K562 (cell line): ENCODE results near the gene TREM1. TPM values are rescaled to one million over a fixed set of nuclear protein-coding genes. Genes with fewer than 3 reads are reported as not detected.

Source experiments
- ARID1B ChIP-seq: fragments of 450-650 bp; IDR thresholded peaks from 2 replicates; pipeline ENCODE4 v1.6.1; 2016; ENCODE audit warnings: antibody characterized with exemption, mild to moderate bottlenecking, inconsistent platforms
- ARID3A ChIP-seq: IDR thresholded peaks from 2 replicates; pipeline ENCODE4 v1.6.1; 2012; ENCODE audit warnings: low read depth, low read length, improper control_type of control experiment, borderline replicate concordance
- CLOCK ChIP-seq: fragments of 250-450 bp; sonication (Bioruptor Pico); IDR thresholded peaks from 2 replicates; pipeline ENCODE4 v1.4.0; 2020; ENCODE audit warnings: mild to moderate bottlenecking, moderate library complexity, borderline replicate concordance
- FOXO4 ChIP-seq: fragments of 450-650 bp; formaldehyde crosslinking; IDR thresholded peaks from 2 replicates; pipeline ENCODE4 v1.4.0; 2020; ENCODE audit warnings: mild to moderate bottlenecking, moderate library complexity
- GTF3C2 ChIP-seq: IDR thresholded peaks from 3 replicates; pipeline ENCODE4 v1.6.1; 2011; ENCODE audit warnings: borderline replicate concordance, mild to moderate bottlenecking, moderate library complexity; ENCODE audit not compliant: insufficient read length; ENCODE audit errors: extremely low read depth
- HDAC3 ChIP-seq: fragments of 450-650 bp; IDR thresholded peaks from 2 replicates; pipeline ENCODE4 v1.6.1; 2018; ENCODE audit warnings: borderline replicate concordance, mild to moderate bottlenecking, moderate library complexity; ENCODE audit not compliant: partially characterized antibody
- KDM1A ChIP-seq, 2 experiments: fragments of 450-650 bp; IDR thresholded peaks; 2 replicates each; pipeline ENCODE4 v1.6.1; 2016; ENCODE audit warnings: mild to moderate bottlenecking in 2 of 2
- MBD2 ChIP-seq: sonication (generic); IDR thresholded peaks from 2 replicates; pipeline ENCODE4 v1.6.1; 2016; ENCODE audit warnings: low read depth, borderline replicate concordance
- NR2C2 ChIP-seq, 2 experiments: fragments of 200-800 bp in 1 of 2; sonication (Bioruptor generic) in 1 of 2; sonication (generic) in 1 of 2; formaldehyde crosslinking in 1 of 2; IDR thresholded peaks; 2 replicates each; pipeline versions ENCODE4 v1.6.1 to v1.8.0; 2016 to 2022; ENCODE audit warnings: mild to moderate bottlenecking in 1 of 2, missing compliant biosample characterization in 1 of 2, missing genetic modification characterization in 1 of 2, missing genetic modification reagents in 1 of 2
- RAD21 ChIP-seq, 2 experiments: fragments of 250-450 bp in 1 of 2; fragments of 450-650 bp in 1 of 2; sonication (Bioruptor Pico) in 1 of 2; formaldehyde crosslinking in 1 of 2; IDR thresholded peaks in 1 of 2; conservative IDR thresholded peaks in 1 of 2; 2 replicates each; pipeline versions ENCODE4 v1.4.0 to v1.8.0; 2020 to 2022; ENCODE audit warnings: mild to moderate bottlenecking in 2 of 2, moderate library complexity in 1 of 2
- RBM22 ChIP-seq: fragments of 200-400 bp; formaldehyde crosslinking; IDR thresholded peaks from 2 replicates; pipeline ENCODE4 v1.6.1; 2018; ENCODE audit warnings: low read length, low read depth; ENCODE audit not compliant: poor library complexity, severe bottlenecking
- XRCC3 ChIP-seq: fragments of 450-650 bp; IDR thresholded peaks from 2 replicates; pipeline ENCODE4 v1.6.1; 2017; ENCODE audit warnings: mild to moderate bottlenecking, moderate library complexity
- ZBTB8A ChIP-seq: fragments of 450-650 bp; IDR thresholded peaks from 2 replicates; pipeline ENCODE4 v1.6.1; 2018; ENCODE audit warnings: mild to moderate bottlenecking, moderate library complexity; ENCODE audit not compliant: partially characterized antibody
- ZNF740 ChIP-seq, 3 experiments: fragments of 200-800 bp in 1 of 3; sonication (Bioruptor generic) in 1 of 3; sonication (generic) in 1 of 3; formaldehyde crosslinking in 1 of 3; IDR thresholded peaks; 2 replicates each; pipeline versions ENCODE4 v1.6.1 to v1.8.0; 2016 to 2022; ENCODE audit warnings: mild to moderate bottlenecking in 2 of 3, missing compliant biosample characterization in 2 of 3, missing genetic modification characterization in 2 of 3, missing genetic modification reagents in 1 of 3
- polyA plus RNA-seq, 8 experiments: library from polyadenylated mRNA; depleted of rRNA in 4 of 8; stranded (reverse) in 5 of 8; unstranded in 3 of 8; fragments of >200 nt; fragmentation: Nextera tagmentation in 2 of 8; fragmentation: Illumina TruSeq in 1 of 8; extraction: Ambion mirVana in 2 of 8; extraction: Trizol in 1 of 8; gene quantifications; 2 replicates each; pipeline versions ENCODE4 v1.2.1 to v1.2.3, GENCODE V29; 2011 to 2014; ENCODE audit warnings: inconsistent platforms in 1 of 8, missing spikeins in 1 of 8
- total RNA-seq, 7 experiments: library from RNA; depleted of rRNA in 6 of 7; stranded (reverse); fragments of >200 nt in 6 of 7; fragmentation: Illumina TruSeq in 2 of 7; extraction: Trizol in 2 of 7; gene quantifications; 2 replicates each; pipeline versions ENCODE4 v1.2.1 to v1.2.3, GENCODE V29; 2011 to 2021; ENCODE audit warnings: low replicate concordance in 1 of 7

Gene TREM1
- total and polyA plus RNA-seq, 9 of the 15 experiments (the other 6 are each of a cell fraction or from before 2014, with no cell fraction given), result not detected

- TF ChIP-seq GTF3C2, result no peak
- no peak for TF ChIP-seq MBD2
- no peak for TF ChIP-seq RBM22
- no peak for TF ChIP-seq NR2C2 (CRISPR knock-in tag; IDR thresholded peaks at IDR 0.05)
- no peak for TF ChIP-seq NR2C2 (tag; IDR thresholded peaks at IDR 0.05)
- no peak for TF ChIP-seq FOXO4 (CRISPR knock-in tag)
- no peak for TF ChIP-seq ARID3A
- peak in 1 of 2 experiments; percentile 52; a peak in 2 of 4 replicates for TF ChIP-seq KDM1A (IDR thresholded peaks at IDR 0.05)
- TF ChIP-seq XRCC3, result no peak
- no peak for TF ChIP-seq CLOCK (CRISPR knock-in tag)
- TF ChIP-seq ZNF740 (CRISPR knock-in tag; IDR thresholded peaks at IDR 0.05), result no peak
- TF ChIP-seq ZNF740 (tag; IDR thresholded peaks at IDR 0.05), result no peak
- peak; percentile 50 for TF ChIP-seq ARID1B
- TF ChIP-seq HDAC3, result no peak
- peak; percentile 95 to 98 for TF ChIP-seq RAD21 (CRISPR knock-in tag; conservative IDR thresholded peaks at IDR 0.05 in 1 of 2, IDR thresholded peaks at IDR 0.05 in 1 of 2)
- TF ChIP-seq ZBTB8A, result no peak
Measured at GRCh38 chr6:41318654-41319565, 32.4 kb upstream of the TREM1 start (continued).
